HG02798 (cell line): ENCODE data around the gene GNAZ.

Experiments used
- ATAC-seq: cut with Tn5 transposase; IDR thresholded peaks from one replicate; pipeline ENCODE4 v1.9.1; 2021; ENCODE audit warnings: mild to moderate bottlenecking; ENCODE audit not compliant: unreplicated experiment, poor library complexity

Gene GNAZ

DNA sequence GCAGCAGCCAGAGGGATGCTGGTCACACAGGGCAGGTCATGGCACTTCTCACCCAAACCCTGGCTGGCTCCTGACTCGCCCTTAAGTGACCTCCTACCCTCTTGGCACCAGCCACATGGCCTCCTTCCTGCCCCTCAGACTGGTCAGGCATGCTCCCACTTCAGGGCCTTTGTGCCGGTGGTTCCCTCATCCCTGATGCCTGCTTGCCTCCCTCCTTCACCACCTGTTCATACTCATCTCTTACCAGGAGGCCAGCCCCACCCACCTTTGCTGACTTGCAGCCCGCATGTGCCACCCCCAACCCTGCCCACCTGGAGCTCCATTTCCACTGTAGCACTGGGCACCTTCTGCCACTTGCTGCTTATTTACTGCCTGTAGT, 20.1 kb downstream of the GNAZ start:
- ATAC-seq, result no peak

DNA sequence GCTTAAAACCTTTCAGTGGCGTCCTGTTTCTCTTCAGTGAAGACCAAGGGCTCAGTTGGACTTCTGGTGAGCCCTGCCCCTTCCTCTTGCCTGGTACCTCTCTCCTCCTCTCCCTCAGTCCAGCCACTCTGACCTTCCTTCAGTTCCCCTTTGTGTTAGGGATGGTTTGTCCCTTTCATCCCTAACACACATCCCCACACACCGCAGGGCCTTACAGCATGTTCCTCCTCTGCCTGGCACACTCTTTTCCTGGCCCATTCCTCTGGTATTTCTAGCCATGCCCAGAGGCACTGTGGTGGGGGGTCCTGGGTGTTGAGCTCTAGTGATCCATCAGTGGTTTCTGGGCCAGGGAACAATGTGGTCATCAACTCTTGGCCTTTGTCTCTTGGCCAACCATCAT, 21.4 kb downstream of the GNAZ start:
- no peak for ATAC-seq

GRCh38 chr22:23092217-23092955, 22.1 kb downstream of the GNAZ start:
- ATAC-seq, result no peak

DNA sequence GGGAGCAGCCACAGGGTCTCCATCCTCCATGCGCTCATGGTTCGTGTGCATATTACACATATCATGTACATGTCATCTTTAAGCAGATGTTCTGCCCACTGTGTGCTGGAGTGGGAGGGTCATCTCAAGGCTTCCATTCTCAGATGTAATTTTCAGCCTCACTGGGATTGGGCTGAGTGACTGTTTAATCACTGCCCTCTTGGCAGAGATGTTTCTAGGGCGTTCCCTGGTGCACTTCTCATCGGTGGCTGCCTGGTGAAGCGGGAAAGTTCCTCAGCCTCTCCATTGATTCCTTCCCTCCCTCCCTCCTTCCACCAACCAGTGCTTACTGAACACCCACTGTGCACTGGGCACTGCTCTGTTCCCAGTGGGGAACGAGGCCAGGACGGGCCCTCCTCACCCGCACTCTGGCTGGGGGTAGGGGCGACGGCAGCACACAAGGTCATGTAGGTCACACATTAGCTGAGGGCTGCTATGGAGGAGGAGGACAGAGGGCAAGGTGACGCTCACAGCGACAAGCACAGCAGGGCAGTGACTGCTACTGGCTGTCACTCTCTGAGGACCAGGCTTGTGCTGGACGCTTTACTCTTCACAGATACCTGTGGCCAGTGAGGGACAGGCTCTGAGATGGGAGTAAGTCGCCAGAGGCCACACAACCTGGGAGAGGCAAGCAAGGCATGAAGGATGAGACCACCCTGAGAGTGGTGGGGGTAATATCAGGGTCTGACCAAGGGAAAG, 22.9 kb downstream of the GNAZ start:
- ATAC-seq, result no peak

- no peak for ATAC-seq
These were observed 23.9 kb downstream of the GNAZ start for GRCh38 chr22:23094260-23094659.

DNA sequence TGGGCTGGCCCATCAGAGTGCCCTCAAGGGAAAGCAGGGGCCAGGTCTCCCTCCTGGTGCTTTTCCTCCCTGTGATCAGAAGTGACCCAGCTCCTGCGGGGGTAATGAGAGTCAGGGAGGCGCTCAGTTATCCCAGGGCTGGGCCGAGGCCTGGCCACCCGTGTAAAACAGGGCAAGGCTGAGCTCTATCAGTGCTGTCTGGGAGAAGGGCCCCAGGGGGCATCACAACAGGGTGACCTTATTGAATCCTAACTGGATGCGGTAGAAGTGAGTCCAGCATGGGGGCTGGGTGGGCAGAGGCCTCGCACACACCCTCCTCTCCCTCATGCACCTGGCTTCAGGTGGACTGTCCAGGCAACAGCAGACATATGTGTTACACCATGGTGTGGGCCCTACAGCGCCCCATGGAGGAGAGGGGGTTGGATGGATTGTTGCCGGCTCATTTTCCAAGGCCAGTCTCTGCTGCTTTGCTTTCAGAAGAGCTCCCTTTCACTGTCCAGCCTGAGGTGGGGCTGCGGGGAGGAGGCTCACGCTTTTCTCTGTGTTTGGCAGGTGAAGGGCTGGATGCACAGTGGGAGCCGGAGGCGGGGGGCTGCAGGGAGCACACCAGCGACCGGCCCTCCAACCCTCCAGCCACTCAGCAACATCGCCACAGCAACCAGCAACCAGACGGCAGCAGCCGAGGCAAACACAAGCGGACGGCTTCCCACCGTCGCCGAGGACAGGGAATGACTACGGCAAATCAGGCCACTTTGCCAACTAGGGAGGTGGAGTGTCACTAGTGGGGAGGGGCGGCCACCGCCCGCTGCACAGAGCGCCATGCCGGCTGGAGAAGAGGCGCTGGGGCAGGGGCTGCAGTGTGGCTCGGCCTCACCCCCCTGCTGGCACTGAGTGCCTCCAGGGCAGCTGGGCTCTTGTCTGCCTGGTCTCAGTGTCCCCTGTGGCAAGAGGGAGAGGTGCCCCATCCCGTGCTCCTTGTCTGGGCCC, 24.7 kb downstream of the GNAZ start:
- no peak for ATAC-seq

DNA sequence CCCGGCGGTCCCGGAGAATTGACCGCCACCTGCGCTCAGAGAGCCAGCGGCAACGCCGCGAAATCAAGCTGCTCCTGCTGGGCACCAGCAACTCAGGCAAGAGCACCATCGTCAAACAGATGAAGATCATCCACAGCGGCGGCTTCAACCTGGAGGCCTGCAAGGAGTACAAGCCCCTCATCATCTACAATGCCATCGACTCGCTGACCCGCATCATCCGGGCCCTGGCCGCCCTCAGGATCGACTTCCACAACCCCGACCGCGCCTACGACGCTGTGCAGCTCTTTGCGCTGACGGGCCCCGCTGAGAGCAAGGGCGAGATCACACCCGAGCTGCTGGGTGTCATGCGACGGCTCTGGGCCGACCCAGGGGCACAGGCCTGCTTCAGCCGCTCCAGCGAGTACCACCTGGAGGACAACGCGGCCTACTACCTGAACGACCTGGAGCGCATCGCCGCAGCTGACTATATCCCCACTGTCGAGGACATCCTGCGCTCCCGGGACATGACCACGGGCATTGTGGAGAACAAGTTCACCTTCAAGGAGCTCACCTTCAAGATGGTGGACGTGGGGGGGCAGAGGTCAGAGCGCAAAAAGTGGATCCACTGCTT, 25.5 kb downstream of the GNAZ start:
- ATAC-seq, result no peak

- ATAC-seq, result no peak
These were observed 27.3 kb downstream of the GNAZ start for GRCh38 chr22:23097412-23098229.

DNA sequence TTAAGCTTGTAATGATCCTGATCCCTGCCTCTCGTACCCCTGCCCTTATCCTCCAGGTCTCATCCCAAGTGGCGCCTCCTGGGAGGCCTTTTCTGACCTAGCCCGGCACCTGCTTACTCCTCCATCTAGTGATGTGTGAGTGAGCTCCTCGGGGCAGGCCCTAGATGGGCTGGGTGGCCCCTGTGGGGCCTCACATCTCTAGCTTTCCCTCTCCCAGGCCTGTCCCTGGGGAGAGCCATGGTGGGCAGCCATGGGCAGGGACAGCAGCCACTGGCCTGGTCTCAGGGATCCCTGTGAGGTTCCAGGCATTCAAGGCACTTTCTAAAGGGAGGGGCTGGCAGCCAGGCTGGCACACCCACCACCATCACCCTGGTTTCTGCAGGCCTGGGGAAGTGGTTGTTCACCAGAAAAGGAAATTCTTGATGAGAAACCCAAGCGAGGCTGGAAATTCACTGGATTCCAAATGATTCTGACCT, 27.9 kb downstream of the GNAZ start:
- ATAC-seq, result no peak

DNA sequence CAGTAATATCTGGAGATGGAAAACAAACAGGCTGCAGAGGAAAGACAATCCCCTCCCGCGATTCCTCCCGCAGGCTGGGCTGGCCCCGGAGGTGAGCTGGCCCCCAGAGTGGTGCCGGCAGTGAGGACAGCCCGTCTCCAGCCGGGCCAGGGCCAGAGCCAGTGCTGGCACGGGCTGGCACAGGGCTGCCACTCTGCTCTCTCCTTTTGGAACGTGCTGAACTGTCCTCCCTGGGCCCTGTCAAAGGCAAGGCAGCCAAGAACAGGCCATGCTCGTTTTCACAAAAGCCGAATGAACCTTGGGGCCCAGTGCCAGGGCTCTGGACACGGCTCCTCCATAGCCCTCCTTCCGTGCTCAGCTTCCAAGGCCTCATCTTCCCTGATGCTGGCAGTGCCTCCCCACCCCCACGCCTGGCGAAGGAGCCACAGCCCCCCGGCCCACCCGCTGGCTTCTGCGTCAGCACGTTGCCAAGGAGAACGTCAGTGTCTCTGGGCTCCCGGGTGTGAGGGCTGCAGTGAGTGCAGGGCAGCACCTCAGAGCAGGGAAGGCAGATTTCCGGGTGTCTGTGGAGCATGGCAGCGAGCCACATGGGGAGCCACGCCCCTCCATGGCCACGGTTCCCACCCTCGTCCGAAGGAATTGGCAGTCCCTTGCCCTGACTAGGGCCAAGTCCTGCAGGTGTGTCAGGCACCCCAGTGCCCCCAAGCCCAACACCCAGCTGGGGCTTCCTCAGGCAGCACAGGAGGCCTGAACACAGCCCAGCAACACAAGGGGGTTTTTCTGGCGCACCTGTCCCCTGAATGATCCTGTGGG, 28.6 kb downstream of the GNAZ start:
- no peak for ATAC-seq

- ATAC-seq, result no peak
These were observed 29.1 kb downstream of the GNAZ start for GRCh38 chr22:23099531-23099804.

GRCh38 chr22:23100124-23100801, 29.9 kb downstream of the GNAZ start:
- ATAC-seq, result no peak

- no peak for ATAC-seq
These were observed 31.2 kb downstream of the GNAZ start for GRCh38 chr22:23101524-23101923.

DNA sequence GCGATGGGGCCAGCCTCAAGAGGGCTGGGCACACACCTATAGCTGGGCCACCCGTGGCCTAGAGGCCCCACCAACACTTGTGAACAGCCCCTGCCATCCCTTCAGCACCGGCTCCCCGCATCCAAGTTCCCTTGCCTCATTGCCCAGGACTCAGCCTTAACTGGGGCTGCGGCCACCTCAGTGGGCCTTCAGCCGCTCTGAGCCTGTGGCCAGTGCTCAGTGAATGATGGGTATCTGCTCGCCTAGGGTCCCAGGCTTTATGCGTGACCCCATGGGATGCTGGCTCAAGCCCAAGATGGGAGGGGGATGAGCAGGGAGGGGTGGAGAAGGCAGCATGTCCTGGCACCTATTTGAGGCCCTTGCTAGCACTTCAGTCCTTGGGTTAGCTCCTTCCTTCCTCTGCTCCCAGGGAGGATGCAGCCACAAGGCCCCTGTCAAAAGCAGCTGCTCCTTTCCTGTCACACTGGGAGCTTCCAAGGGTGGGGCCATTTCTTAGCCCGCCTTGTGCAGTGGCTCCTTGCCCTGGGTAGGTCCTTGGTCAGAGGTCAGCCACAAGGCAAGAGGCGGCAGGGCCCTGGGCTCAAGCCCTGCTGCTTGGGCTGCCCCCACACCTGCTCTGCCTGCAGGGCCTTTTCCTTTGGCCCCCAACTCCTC, 31.8 kb downstream of the GNAZ start:
- ATAC-seq, result no peak

GRCh38 chr22:23102776-23103175, 32.5 kb downstream of the GNAZ start:
- ATAC-seq, result no peak

DNA sequence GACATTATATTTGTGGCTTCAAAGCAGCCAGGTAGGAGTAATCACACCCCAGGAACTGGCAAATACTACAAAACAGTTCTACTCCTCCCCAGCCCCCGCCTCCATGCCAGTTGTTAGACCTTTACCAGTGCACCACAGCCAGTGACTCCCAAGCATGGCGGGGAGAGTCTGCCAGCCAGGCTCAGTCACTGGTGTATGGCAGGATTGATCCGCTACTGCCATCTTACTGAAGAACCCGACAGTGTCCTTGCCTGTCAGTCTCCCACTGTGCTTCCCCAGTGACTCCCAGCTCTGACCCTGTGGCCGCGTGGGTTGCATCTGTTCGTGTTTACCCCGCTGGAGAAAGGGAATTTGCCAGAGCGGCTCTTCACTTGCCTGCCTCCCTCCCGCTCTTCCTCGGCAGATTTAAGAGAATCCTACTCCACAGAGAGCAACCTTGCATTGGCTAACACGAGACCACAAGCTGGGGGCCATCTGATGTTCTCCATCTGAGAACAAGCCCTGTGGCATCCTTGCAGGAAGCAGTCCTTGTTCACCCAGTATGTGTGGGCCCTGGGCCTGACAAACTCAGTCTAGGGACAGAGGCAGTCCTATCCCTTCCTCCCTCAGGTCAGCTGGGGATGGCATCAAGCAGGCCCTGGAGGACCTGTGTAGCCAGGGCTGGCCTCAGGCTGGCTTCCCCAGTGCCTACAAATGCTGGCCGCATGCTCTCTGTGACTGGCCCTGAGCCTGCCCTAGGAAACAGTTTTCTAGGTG, 33.1 kb downstream of the GNAZ start:
- no peak for ATAC-seq
